Measurements from ENCODE around the gene YIF1A. TPM values are rescaled to one million over a fixed set of nuclear protein-coding genes. Genes with fewer than 3 reads are reported as not detected.

YIF1A gene
- total RNA-seq, 4 donors from 2014 or later: 55.3 to 76.2 (median 74.1) TPM

DNA sequence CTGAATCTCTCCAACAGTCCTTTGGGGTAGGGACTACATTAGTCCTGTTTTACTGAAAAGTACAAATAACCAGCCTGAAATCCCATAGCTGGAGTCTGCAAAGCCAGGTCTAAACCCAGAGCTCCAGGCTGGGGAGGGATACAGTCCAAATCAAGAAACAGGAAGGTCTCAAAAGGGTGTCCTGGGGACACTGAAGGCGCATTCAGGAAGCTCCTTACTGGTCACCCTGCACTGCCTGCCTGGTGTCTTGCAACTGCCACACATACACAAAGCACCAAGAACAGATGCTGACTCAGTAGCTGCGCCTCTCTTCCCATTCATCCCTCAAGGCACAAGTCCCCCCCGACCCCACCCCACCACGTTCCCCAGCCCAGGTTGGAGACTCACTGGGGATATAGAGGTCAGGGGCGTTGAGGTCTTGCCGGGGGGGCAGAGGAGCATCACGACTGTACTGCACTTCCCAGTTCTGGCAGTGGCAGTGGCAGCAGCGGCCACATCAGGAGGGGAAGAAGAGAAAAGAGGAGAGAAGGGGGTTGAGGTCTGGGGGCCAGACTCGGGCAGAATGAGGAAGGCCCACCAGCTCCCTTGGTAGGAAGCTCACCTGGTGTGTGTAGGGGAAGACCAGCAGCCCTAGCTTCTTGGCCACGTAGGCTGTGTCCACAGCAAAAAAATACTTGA lies 1.6 kb downstream of the YIF1A start:
- WGBS, 2 donors: 62 to 65% methylated on average over 10 of the region's 10 CpGs
- TF ChIP-seq POLR2A (IDR thresholded peaks at IDR 0.05): no peak
- TF ChIP-seq, protein P1, sequence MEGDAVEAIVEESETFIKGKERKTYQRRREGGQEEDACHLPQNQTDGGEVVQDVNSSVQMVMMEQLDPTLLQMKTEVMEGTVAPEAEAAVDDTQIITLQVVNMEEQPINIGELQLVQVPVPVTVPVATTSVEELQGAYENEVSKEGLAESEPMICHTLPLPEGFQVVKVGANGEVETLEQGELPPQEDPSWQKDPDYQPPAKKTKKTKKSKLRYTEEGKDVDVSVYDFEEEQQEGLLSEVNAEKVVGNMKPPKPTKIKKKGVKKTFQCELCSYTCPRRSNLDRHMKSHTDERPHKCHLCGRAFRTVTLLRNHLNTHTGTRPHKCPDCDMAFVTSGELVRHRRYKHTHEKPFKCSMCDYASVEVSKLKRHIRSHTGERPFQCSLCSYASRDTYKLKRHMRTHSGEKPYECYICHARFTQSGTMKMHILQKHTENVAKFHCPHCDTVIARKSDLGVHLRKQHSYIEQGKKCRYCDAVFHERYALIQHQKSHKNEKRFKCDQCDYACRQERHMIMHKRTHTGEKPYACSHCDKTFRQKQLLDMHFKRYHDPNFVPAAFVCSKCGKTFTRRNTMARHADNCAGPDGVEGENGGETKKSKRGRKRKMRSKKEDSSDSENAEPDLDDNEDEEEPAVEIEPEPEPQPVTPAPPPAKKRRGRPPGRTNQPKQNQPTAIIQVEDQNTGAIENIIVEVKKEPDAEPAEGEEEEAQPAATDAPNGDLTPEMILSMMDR (IDR thresholded peaks at IDR 0.05): no peak
- intact Hi-C loops (cut with DNase I; ENCODE audit: low total_unique reads): loop anchor here (5.0 kb wide), 1 partner anchor 65 kb away; no protein-coding TSS in a partner anchor
- H3K4me3 ChIP-seq (ENCODE audit: low read depth, poor library complexity, severe bottlenecking): no peak overlapping the region
- no peak for DNase-seq (ENCODE audit: low spot score in 2 of 2)

DNA sequence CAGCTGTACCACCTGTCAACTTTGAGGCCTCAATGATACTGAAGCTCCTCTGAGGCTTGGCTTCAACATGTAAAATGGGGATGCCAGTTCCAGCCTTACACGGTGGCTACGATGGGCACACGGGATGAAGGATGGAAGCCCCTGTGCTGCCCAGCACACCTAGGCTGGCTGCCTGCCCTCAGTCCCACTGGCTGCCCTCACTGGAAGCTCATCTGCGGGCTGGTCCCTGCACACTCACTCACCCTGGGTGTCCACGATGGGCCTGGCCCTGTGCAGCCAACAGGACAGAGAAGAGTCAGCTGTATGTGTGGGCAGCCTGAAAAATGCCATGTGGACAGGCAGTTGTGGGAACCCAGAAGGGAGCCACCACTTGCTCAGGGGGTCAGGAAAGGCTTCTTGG lies 2.2 kb downstream of the YIF1A start:
- TF ChIP-seq POLR2A (IDR thresholded peaks at IDR 0.05): no peak
- TF ChIP-seq, protein P1 (IDR thresholded peaks at IDR 0.05): no peak
- no peak for DNase-seq (ENCODE audit: low spot score in 2 of 2)
- H3K4me3 ChIP-seq (ENCODE audit: low read depth, poor library complexity, severe bottlenecking): no peak overlapping the region
- WGBS, 2 donors: 84 to 85% methylated on average over 5 of the region's 5 CpGs
- intact Hi-C loops (cut with DNase I; ENCODE audit: low total_unique reads): loop anchor here (5.0 kb wide), 1 partner anchor 64 kb away; no protein-coding TSS in a partner anchor

DNA sequence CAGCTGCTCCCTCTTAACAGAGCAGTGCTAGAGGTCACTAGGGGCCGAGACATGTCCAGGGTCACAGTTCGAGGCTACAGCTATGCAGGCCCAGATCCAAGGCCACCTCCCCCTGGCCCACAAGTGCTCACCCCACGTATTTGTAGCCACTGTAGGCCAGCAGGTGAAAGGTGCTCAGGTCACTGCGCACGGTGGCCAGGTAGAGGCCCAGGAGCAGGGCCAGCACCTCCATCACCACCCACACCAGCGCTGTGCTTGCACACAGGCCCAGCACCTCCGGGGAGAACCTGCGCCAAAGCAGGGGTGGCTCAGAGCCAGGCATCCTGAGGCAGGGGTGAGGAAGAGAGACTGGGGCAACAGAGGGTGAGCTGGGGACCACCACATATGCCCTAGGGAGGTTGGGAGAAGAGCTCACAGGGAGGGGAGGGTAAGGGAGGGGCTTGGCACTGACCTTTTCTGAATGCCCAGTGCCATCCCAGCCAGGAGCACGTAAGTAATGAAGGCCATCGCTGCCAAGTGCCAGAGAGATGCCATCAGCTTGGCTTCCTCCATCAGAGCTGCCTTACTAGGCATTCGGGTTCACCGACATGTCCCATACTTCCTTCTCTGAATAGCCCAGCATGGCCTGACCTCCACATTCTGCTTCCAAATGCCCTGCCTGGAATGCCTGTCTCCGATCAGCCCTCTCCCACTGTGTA lies 3.5 kb downstream of the YIF1A start:
- intact Hi-C loops (cut with DNase I; ENCODE audit: low total_unique reads): loop anchor here (5.0 kb wide), 1 partner anchor 63 kb away; no protein-coding TSS in a partner anchor

DNA sequence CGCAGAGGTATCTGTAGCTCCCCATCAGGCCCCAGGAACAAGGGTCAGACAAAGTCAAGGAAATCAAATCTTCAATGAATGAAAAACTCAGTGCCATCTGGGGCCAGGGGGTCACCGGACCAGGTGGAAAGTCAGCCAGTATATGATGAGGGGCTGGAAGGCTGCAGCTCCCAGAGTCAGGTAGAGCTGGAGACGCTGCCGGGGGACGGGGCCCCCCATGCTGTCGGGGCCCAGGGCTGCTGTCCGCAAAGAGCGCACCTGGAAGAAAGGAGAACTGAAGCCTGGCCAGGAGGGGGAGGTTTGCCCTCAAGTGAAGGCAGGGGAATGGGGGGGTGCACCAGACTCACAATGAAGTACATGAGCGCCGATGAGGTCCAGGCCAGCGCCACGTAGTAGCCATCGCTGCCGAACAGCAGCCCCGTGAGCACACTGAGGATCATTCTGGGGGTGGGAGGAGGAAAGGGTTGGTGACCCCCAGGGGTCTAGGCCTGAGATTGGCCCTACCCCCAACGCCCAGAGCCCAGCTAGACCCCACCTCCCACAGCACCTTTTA lies 4.3 kb downstream of the YIF1A start:
- DNase-seq (ENCODE audit: low spot score in 2 of 2): no peak
- intact Hi-C loops (cut with DNase I; ENCODE audit: low total_unique reads): loop anchor here (5.0 kb wide), 1 partner anchor 62 kb away; no protein-coding TSS in a partner anchor
- TF ChIP-seq, protein P1 (IDR thresholded peaks at IDR 0.05): no peak
- TF ChIP-seq POLR2A (IDR thresholded peaks at IDR 0.05): no peak
- 91 to 92% methylated on average over 16 of the region's 16 CpGs for WGBS, 2 donors
- no peak overlapping the region for H3K4me3 ChIP-seq (ENCODE audit: low read depth, poor library complexity, severe bottlenecking)

More for the DNA sequence above, 3.5 kb downstream of the YIF1A start:
- DNase-seq (ENCODE audit: low spot score in 2 of 2): no peak
- no peak overlapping the region for H3K4me3 ChIP-seq (ENCODE audit: low read depth, poor library complexity, severe bottlenecking)
- WGBS, 2 donors: 84% methylated on average over 12 to 13 of the region's 13 CpGs
- TF ChIP-seq, protein P1 (IDR thresholded peaks at IDR 0.05): no peak
- no peak for TF ChIP-seq POLR2A (IDR thresholded peaks at IDR 0.05)

DNA sequence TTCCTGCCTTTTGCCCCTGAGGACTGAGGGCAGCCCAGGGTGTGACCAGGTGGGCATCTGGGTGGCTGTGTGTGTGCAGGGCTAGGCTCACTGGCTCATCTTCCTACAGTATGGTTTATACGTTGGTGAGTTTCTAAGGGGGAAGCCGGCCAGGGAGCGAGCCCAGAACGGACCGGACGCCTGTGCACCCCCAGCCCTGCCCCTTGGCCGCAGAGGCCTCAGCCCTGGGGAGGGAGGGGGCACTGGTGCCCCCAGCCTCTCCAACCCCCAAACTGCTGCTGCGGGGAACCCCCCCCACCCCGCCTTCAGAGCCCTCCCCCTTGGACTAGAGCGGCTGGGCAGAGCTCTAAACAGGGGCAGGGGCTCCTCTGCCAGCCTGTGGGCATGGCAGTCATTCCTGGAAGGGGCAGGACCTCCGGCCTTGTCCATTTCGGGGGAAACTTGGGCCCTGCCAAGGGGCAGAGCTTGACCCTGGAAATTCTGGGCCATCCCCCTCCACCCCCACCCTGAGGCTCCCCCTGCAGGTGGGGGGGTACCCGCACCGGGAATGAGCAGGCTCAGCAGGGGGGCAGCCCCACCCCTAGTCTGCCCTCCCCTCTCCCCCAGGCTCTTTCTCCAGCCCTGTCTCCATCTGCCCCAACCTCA lies 5.4 kb downstream of the YIF1A start:
- no peak overlapping the region for H3K4me3 ChIP-seq (ENCODE audit: low read depth, poor library complexity, severe bottlenecking)
- DNase-seq (ENCODE audit: low spot score in 2 of 2): no peak
- 69 to 71% methylated on average over 6 to 13 of the region's 14 CpGs for WGBS, 2 donors
- TF ChIP-seq POLR2A (IDR thresholded peaks at IDR 0.05): no peak
- TF ChIP-seq, protein P1 (IDR thresholded peaks at IDR 0.05): no peak
- intact Hi-C loops (cut with DNase I; ENCODE audit: low total_unique reads): no loop called here

Data from lower leg skin (tissue), 4 donors.